ENCODE data around the gene HTR7.

GRCh38 chr10:90871279-90871765, 13.5 kb upstream of the HTR7 start:
- no peak for TF ChIP-seq CTCF (IDR thresholded peaks at IDR 0.05)
- no peak for TF ChIP-seq POLR2A (IDR thresholded peaks at IDR 0.05)
- TF ChIP-seq EP300 (IDR thresholded peaks at IDR 0.05), result no peak
